Common myeloid progenitor, CD34-positive (primary cell): Measurements from ENCODE around the gene RFX8.

Source experiments
- CTCF ChIA-PET: fragments of 350-600 bp; sonication (Branson Sonifier 250); formaldehyde crosslinking; loops from one replicate; lab custom pipeline; 2021; ENCODE audit warnings: antibody characterized with exemption; lab: Charles Lee
- POLR2A ChIA-PET: fragments of 350-600 bp; sonication (Branson Sonifier 250); formaldehyde crosslinking; loops from one replicate; lab custom pipeline; 2021; ENCODE audit warnings: antibody characterized with exemption; lab: Charles Lee
- DNase-seq, 3 donors: peaks; one replicate each; pipeline versions ENCODE4 v3.0.0 to v3.0.0-alpha.2; 2013
- H3K27ac ChIP-seq, 2 experiments: 1 replicate in 1 of 2; 2 replicates in 1 of 2; pipeline ENCODE4 v1.7.0; 2013; ENCODE audit warnings: inconsistent platforms in 2 of 2, low read length in 2 of 2, mild to moderate bottlenecking in 2 of 2, low read depth in 1 of 2, moderate library complexity in 1 of 2; ENCODE audit not compliant: severe bottlenecking in 2 of 2, insufficient read depth in 1 of 2, poor library complexity in 1 of 2
- H3K27me3 ChIP-seq, 5 experiments: replicated peaks in 2 of 5; 1 replicate in 3 of 5; 2 replicates in 2 of 5; pipeline versions ENCODE4 v1.6.1 to v1.7.0; 2013; ENCODE audit warnings: low read length in 4 of 5, mild to moderate bottlenecking in 2 of 5, moderate library complexity in 2 of 5, inconsistent platforms in 1 of 5; ENCODE audit not compliant: insufficient read depth in 5 of 5, control insufficient read depth in 4 of 5
- H3K36me3 ChIP-seq, 4 experiments: 1 replicate in 2 of 4; 2 replicates in 2 of 4; pipeline versions ENCODE4 v1.6.1 to v1.7.0; 2013; ENCODE audit warnings: low read length in 3 of 4, control low read depth in 1 of 4, mild to moderate bottlenecking in 1 of 4; ENCODE audit not compliant: control insufficient read depth in 4 of 4, insufficient read depth in 4 of 4
- H3K4me1 ChIP-seq, 4 experiments: 1 replicate in 3 of 4; 2 replicates in 1 of 4; pipeline versions ENCODE4 v1.6.1 to v1.7.1; 2013; ENCODE audit warnings: low read length in 3 of 4, mild to moderate bottlenecking in 3 of 4, control low read depth in 1 of 4, inconsistent platforms in 1 of 4, moderate library complexity in 1 of 4; ENCODE audit not compliant: control insufficient read depth in 4 of 4, insufficient read depth in 4 of 4; ENCODE audit errors: control extremely low read depth in 1 of 4
- H3K4me3 ChIP-seq, 7 experiments: 1 replicate in 4 of 7; 2 replicates in 3 of 7; pipeline versions ENCODE4 v1.5.1 to v1.7.0; 2013; ENCODE audit warnings: mild to moderate bottlenecking in 7 of 7, low read length in 6 of 7, moderate library complexity in 6 of 7, inconsistent platforms in 2 of 7, low read depth in 2 of 7, control low read depth in 1 of 7; ENCODE audit not compliant: insufficient read depth in 4 of 7, control insufficient read depth in 1 of 7; ENCODE audit errors: extremely low read depth in 1 of 7
- H3K9me3 ChIP-seq, 5 experiments: 1 replicate in 4 of 5; 2 replicates in 1 of 5; pipeline versions ENCODE4 v1.6.1 to v1.7.1; 2013; ENCODE audit warnings: low read length in 4 of 5, mild to moderate bottlenecking in 2 of 5, inconsistent platforms in 1 of 5, low read depth in 1 of 5, moderate library complexity in 1 of 5; ENCODE audit not compliant: control insufficient read depth in 4 of 5, insufficient read depth in 2 of 5; ENCODE audit errors: control extremely low read depth in 1 of 5
- WGBS: methylation state at CpG from one replicate; pipeline ENCODE4 v1.1.5; 2013; ENCODE audit not compliant: insufficient coverage; 5-methylcytosine and 5-hydroxymethylcytosine counted together

RFX8 gene

DNA sequence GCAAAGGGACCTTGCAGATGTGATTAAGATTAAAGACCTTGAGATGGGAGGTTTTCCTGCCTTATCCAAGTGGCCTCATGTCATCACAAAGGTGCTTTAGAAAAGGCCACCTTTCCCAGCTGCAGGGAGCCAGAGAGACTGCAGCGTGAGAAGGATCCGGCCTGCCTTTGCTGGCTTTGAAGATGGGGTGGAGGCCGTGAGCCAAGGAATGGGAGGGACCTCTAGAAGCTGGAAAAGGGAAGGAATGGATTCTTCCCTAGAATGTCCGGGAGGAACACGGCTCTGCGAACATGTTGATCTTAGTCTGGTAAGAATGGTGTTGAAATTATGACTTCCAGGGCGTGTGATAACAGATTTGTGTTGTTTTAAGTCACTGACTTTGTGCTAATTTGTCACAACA, 47.7 kb downstream of the RFX8 start:
- H3K4me3 ChIP-seq = no peak overlapping the region
- H3K9me3 ChIP-seq = peaks cover 0 to 3% (median 0%) of the 10 kb centered on the region in 5 experiments
- 97% methylated on average over 6 of the region's 7 CpGs for WGBS
- DNase-seq = no peak
- CTCF ChIA-PET = interaction anchor here (1.2 to 3.0 kb wide), 2 partner anchors 9 to 404 kb away, joined by 4 to 13 read pairs; no protein-coding TSS in a partner anchor
- POLR2A ChIA-PET = no interaction called here
- H3K27ac ChIP-seq = no peak overlapping the region
- H3K4me1 ChIP-seq = no peaks in the 10 kb centered on the region
- H3K27me3 ChIP-seq = no peaks in the 10 kb centered on the region
- H3K36me3 ChIP-seq = no peaks in the 10 kb centered on the region

DNA sequence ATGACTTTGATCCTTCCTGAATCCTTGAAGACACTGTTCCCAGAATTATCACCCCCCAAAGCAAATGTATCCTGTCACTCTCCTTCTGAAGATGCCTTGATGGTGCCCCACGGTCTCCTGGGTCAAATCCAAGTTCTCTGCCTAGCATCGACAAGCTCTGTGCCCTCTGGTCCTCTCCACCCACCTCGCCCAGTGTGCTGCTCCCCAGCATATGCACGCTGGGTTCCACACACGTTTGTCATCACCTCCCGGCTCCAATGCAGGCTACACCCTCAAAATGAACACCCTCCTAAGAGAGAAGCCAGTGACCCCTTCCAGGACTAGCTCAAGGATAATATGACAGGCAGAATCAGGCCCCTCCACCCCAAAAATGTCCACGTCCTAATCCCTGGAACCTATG, 48.1 kb downstream of the RFX8 start:
- no peaks in the 10 kb centered on the region for H3K36me3 ChIP-seq
- WGBS = 97% methylated on average over 7 of the region's 7 CpGs
- CTCF ChIA-PET = interaction anchor here (1.2 to 3.0 kb wide), 2 partner anchors 9 to 404 kb away, joined by 4 to 13 read pairs; no protein-coding TSS in a partner anchor
- POLR2A ChIA-PET = no interaction called here
- no peaks in the 10 kb centered on the region for H3K4me1 ChIP-seq
- H3K27me3 ChIP-seq = no peaks in the 10 kb centered on the region
- peaks cover 0 to 3% (median 0%) of the 10 kb centered on the region in 5 experiments for H3K9me3 ChIP-seq
- DNase-seq = no peak
- no peak overlapping the region for H3K4me3 ChIP-seq
- no peak overlapping the region for H3K27ac ChIP-seq

DNA sequence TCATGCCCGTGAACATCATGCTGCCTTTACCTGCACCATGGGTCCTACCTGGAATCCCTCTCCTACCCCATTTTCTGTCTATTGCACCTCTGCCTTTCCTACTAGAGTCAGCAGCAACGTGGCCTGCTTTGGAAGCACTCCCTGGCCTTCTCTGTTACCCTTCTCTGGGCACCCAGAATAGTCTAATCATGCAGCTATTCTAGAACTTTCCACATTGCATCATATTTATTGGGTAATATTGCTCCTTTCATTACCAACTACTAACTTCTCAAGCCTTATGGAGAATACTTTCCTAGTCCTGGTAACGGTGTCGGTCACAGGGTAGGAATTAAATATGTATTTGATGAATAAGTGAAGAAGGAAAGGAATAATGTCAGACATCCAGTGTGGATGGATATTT, 54.3 kb downstream of the RFX8 start:
- Histone ChIP-seq H3K9me3 (peaks cover 0 to 3% (median 0%) of the 10 kb centered on the region in 5 experiments), H3K36me3 (no peaks in the 10 kb centered on the region), H3K4me1 (no peaks in the 10 kb centered on the region), H3K4me3 (no peak overlapping the region), H3K27me3 (no peaks in the 10 kb centered on the region), H3K27ac (no peak overlapping the region)
- WGBS = 90% methylated on average over 2 of the region's 4 CpGs
- ChIA-PET POLR2A (no interaction called here), CTCF (interaction anchor here (1.5 to 4.9 kb wide), 5 partner anchors 11 to 413 kb away, joined by 4 to 25 read pairs (median 6); no protein-coding TSS in a partner anchor)
- DNase-seq = no peak

DNA sequence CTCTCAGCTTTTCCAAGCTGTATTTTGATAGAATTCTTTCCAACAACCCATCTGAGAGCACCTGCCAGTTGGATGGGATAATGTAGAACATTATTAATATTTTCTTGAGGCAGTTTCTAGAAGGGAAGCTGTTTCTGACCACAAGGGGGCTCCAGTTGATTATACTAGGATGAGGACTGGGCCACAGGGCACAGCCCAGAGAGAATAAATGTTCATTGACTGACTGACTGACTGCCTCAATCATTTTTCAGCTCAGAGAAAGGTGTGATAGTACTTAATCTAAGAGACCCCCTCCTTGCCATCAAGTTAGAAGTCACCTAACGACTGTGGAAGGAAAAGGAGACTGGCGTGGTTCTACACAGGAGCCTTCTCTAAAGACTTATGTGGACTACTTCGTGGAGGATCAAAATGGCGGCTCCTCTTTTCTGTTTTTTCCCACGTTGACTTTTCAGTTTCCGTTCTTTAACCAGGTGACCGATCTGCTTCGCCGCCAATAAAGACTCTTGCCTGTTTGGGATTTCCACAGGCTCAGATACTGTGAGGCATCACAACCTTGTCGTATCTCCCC, 55.7 kb downstream of the RFX8 start:
- POLR2A ChIA-PET = no interaction called here
- no peak overlapping the region for H3K27ac ChIP-seq
- peaks cover 0 to 7% (median 0%) of the 10 kb centered on the region in 5 experiments for H3K9me3 ChIP-seq
- CTCF ChIA-PET = interaction anchor here (0.5 to 4.9 kb wide), 29 partner anchors 8 to 466 kb away, joined by 3 to 43 read pairs (median 4); partner anchors contain the start of genes CREG2 and RFX8
- no peak overlapping the region for H3K4me3 ChIP-seq
- H3K4me1 ChIP-seq = no peaks in the 10 kb centered on the region
- no peaks in the 10 kb centered on the region for H3K27me3 ChIP-seq
- 91% methylated on average over 10 of the region's 10 CpGs for WGBS
- H3K36me3 ChIP-seq = no peaks in the 10 kb centered on the region
- peak; percentile 67 to 81 (median 73) for DNase-seq

DNA sequence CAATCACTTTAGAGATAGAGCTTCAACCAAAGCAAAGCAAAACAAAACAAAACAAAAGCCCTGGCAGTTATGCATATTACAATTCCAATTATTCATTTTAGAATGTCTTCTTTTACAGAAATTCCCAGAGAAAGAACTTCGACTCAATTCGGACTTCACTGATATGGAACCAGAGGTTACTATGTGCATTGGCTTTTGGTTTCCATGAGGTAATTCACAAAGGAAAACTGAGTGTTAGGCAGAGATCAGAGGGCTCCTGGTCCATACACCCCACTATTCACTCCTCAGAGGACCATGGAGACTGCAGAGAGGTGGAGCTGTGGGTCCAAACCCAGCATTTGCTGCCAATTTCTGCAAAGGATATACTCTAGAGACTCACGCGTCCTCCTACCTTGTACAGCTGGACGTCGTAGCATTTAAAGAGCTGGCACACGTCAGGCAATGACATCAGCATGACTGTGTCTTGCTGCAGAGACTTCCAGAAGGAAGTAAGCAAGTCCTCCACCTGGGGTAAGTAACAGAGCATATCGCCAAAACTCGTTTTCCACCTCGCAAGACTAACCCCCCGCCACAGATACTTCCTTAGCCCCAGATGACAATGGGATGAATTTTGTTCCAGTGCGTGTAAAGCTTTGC, 56.3 kb downstream of the RFX8 start:
- CTCF ChIA-PET = interaction anchor here (0.5 to 4.9 kb wide), 30 partner anchors 8 to 467 kb away, joined by 3 to 43 read pairs (median 4); partner anchors contain the start of genes CREG2 and RFX8
- no peaks in the 10 kb centered on the region for H3K36me3 ChIP-seq
- POLR2A ChIA-PET = interaction anchor here (0.6 kb wide), 1 partner anchor 151 kb away, joined by 3 read pairs; no protein-coding TSS in a partner anchor
- no peak for DNase-seq
- WGBS = 91% methylated on average over 10 of the region's 12 CpGs
- H3K9me3 ChIP-seq = peaks cover 0 to 4% (median 0%) of the 10 kb centered on the region in 5 experiments
- no peaks in the 10 kb centered on the region for H3K27me3 ChIP-seq
- H3K4me1 ChIP-seq = no peaks in the 10 kb centered on the region
- H3K27ac ChIP-seq = no peak overlapping the region
- H3K4me3 ChIP-seq = no peak overlapping the region

DNA sequence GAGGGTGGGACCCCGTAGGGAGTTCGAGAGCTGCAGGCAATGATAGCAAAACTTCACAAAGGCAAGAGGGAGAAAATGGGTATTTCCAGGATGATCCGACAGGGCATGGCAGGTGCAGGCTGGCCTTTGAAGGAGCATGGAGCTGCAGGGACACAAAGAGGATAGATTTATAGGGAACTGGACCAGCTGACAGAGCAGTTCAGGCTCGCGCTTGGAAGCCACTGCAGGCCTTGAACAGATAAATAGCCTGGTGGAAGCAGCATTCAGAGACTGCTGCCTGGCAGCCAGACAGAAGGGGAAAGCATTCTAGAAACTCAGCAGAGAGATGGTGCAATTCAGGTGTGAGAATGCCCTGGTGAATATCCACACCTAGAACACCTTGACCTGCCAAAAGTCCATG, 58.3 kb downstream of the RFX8 start:
- H3K27ac ChIP-seq = no peak overlapping the region
- ChIA-PET CTCF (interaction anchor here (0.9 to 4.9 kb wide), 10 partner anchors 9 to 419 kb away, joined by 3 to 43 read pairs (median 13); partner anchors contain the start of gene CREG2), POLR2A (no interaction called here)
- WGBS = 94% methylated on average over 5 of the region's 5 CpGs
- no peaks in the 10 kb centered on the region for H3K4me1 ChIP-seq
- no peak overlapping the region for H3K4me3 ChIP-seq
- H3K36me3 ChIP-seq = no peaks in the 10 kb centered on the region
- peaks cover 0 to 4% (median 0%) of the 10 kb centered on the region in 5 experiments for H3K9me3 ChIP-seq
- DNase-seq = no peak
- no peaks in the 10 kb centered on the region for H3K27me3 ChIP-seq

DNA sequence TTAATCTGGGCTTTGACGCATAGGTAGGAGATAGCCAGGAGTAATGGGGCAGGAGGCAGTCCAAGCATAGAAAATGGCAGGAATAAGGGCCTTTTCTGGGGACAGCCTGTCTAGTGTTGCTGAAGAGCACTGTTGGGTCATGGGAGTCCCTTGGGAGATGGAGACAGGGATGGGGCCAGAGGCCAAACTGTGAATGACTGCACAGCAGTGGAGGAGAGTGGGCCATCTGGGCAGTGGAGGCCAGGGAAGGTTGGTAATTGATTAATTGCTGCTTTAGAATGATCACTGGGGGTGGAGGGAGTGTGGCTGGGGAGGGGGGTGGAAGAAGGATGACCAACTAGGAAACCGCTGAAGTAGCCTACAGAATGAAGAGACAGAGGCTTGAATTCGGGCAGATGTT, 59.0 kb downstream of the RFX8 start:
- ChIA-PET POLR2A (no interaction called here), CTCF (interaction anchor here (0.9 to 2.0 kb wide), 3 partner anchors 29 to 416 kb away, joined by 4 to 5 read pairs (median 4); partner anchors contain the start of gene CREG2)
- Histone ChIP-seq H3K4me3 (no peak overlapping the region), H3K27ac (no peak overlapping the region), H3K9me3 (peaks cover 0 to 4% (median 0%) of the 10 kb centered on the region in 5 experiments), H3K27me3 (no peaks in the 10 kb centered on the region), H3K4me1 (no peaks in the 10 kb centered on the region), H3K36me3 (no peaks in the 10 kb centered on the region)
- 98% methylated on average over 3 of the region's 3 CpGs for WGBS
- DNase-seq = no peak
